SU-DHL-6 (cell line): ENCODE data around the gene NUFIP2.

Experiments
- H2AFZ ChIP-seq: fragments of 200-600 bp; sonication (generic); 2 replicates; pipeline ENCODE4 v1.6.1; 2014; ENCODE audit warnings: low read depth, mild to moderate bottlenecking, moderate library complexity, mixed read lengths, antibody characterized with exemption, low read length; ENCODE audit not compliant: severe bottlenecking
- H3F3A ChIP-seq: fragments of 200-600 bp; shearing (Covaris generic); 2 replicates; pipeline ENCODE4 v1.6.0; 2016; ENCODE audit warnings: antibody characterized with exemption, mild to moderate bottlenecking; ENCODE audit not compliant: insufficient read depth
- H3K27ac ChIP-seq: fragments of 200-600 bp; sonication (generic); 2 replicates; pipeline ENCODE4 v1.5.1; 2016; ENCODE audit warnings: low read depth, mild to moderate bottlenecking, low read length, moderate library complexity, mixed read lengths
- H3K27me3 ChIP-seq: fragments of 200-600 bp; sonication (generic), shearing (Covaris generic); 2 replicates; pipeline ENCODE4 v1.6.0; 2014; ENCODE audit warnings: mild to moderate bottlenecking, low read length
- H3K36me3 ChIP-seq: fragments of 200-600 bp; sonication (generic); 2 replicates; pipeline ENCODE4 v1.6.1; 2014; ENCODE audit warnings: mild to moderate bottlenecking, low read length, mixed read lengths
- H3K4me2 ChIP-seq: fragments of 300-600, 200-600 bp; shearing (Covaris generic), sonication (generic); 2 replicates; pipeline ENCODE4 v1.6.0; 2014; ENCODE audit warnings: low read length, low read depth, mild to moderate bottlenecking; ENCODE audit not compliant: poor library complexity, severe bottlenecking
- H3K4me3 ChIP-seq: fragments of 200-600 bp; sonication (generic); 2 replicates; pipeline ENCODE4 v1.5.1; 2014; ENCODE audit warnings: antibody characterized with exemption, low read length, mild to moderate bottlenecking, mixed read lengths; ENCODE audit not compliant: insufficient read depth, poor library complexity, severe bottlenecking
- H3K79me2 ChIP-seq: fragments of 200-600 bp; sonication (generic); 2 replicates; pipeline ENCODE4 v1.6.1; 2014; ENCODE audit warnings: mild to moderate bottlenecking, low read length, moderate library complexity; ENCODE audit not compliant: insufficient read depth
- H3K9ac ChIP-seq: fragments of 200-600 bp; sonication (generic); 2 replicates; pipeline ENCODE4 v1.7.0; 2014; ENCODE audit warnings: mild to moderate bottlenecking, low read length
- H3K9me2 ChIP-seq: fragments of 200-600 bp; sonication (generic); replicated peaks from 2 replicates; pipeline ENCODE4 v1.6.1; 2014; ENCODE audit warnings: low read length; ENCODE audit not compliant: insufficient read depth
- H3K9me3 ChIP-seq: fragments of 200-600 bp; sonication (generic); 2 replicates; pipeline ENCODE4 v1.6.1; 2014; ENCODE audit warnings: low read length, mixed read lengths; ENCODE audit not compliant: insufficient read depth
- H4K20me1 ChIP-seq: fragments of 200-600 bp; sonication (generic); 2 replicates; pipeline ENCODE4 v1.6.1; 2014; ENCODE audit warnings: low read depth, mild to moderate bottlenecking, antibody characterized with exemption, low read length, moderate library complexity, mixed read lengths
- CTCF ChIP-seq: fragments of 200-600 bp; sonication (generic); IDR thresholded peaks from one replicate; pipeline ENCODE4 v1.5.1; 2017; ENCODE audit warnings: antibody characterized with exemption, mild to moderate bottlenecking, low read length, moderate library complexity; ENCODE audit not compliant: insufficient read depth, poor library complexity, severe bottlenecking
- EZH2phosphoT487 ChIP-seq: fragments of 200-600 bp; sonication (generic), shearing (Covaris generic); conservative IDR thresholded peaks from 2 replicates; pipeline ENCODE4 v1.6.1; 2018; ENCODE audit warnings: mild to moderate bottlenecking, antibody characterized with exemption, low read length, moderate library complexity, mixed read lengths

Gene NUFIP2

DNA sequence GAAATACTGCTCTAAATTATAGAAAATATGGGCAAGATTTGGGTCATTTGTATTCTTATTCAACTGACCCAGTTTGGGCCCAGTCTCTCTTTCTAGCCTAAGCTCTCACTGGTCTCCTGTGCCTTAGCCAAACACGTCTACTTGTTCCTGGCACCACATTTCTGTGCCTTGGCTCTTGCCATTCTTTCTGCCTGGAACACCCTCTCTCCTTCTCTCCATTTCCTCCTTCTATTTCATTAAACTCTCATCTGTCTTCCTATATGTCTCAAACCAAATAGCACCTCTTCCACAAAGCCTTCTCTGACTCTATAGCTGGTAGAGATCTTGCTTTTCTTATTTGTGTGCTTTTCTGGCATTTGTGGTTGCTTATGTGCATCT lies 37.7 kb upstream of the NUFIP2 start:
- Histone ChIP-seq H2AFZ (no peak overlapping the region), H3K79me2 (no peaks in the 10 kb centered on the region), H3K27ac (no peak overlapping the region), H3K9me3 (no peaks in the 10 kb centered on the region), H3F3A (no peaks in the 10 kb centered on the region), H3K9ac (no peak overlapping the region), H3K9me2 (no peaks in the 10 kb centered on the region), H3K4me2 (no peak overlapping the region), H3K27me3 (no peaks in the 10 kb centered on the region), H3K36me3 (no peaks in the 10 kb centered on the region), H4K20me1 (no peaks in the 10 kb centered on the region), H3K4me3 (no peak overlapping the region)
- TF ChIP-seq CTCF: no peak
- TF ChIP-seq EZH2phosphoT487: no peak

- no peaks in the 10 kb centered on the region for H3K79me2 ChIP-seq
- no peak overlapping the region for H3K4me3 ChIP-seq
- H3K36me3 ChIP-seq: no peaks in the 10 kb centered on the region
- no peaks in the 10 kb centered on the region for H3F3A ChIP-seq
- no peaks in the 10 kb centered on the region for H3K9me3 ChIP-seq
- no peak overlapping the region for H3K4me2 ChIP-seq
- no peaks in the 10 kb centered on the region for H3K9me2 ChIP-seq
- H3K9ac ChIP-seq: no peak overlapping the region
- H3K27me3 ChIP-seq: no peaks in the 10 kb centered on the region
- no peaks in the 10 kb centered on the region for H4K20me1 ChIP-seq
- H2AFZ ChIP-seq: no peak overlapping the region
- H3K27ac ChIP-seq: no peak overlapping the region
- TF ChIP-seq CTCF (no peak), EZH2phosphoT487 (no peak)
These were observed 37.2 kb upstream of the NUFIP2 start for GRCh38 chr17:29331075-29331707.

DNA sequence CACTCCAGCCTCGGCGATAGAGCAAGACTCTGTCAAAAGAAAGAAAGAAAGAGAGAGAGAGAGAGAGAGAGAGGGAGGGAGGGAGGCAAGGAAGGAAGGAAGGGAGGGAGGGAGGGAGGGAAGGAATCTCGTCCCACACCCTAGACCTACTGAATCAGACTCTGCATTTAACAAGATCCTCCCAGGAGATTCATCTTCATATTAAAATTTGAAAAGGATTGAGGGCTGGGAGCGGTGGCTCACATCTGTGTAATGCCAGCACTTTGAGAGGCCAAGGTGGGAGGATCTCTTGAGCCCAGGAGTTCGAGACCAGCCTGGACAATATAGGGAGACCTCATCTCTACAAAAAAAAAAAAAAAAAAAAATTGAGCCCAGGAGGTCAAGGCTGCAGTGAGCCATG lies 33.5 kb upstream of the NUFIP2 start:
- Histone ChIP-seq H3K27ac (no peak overlapping the region), H3F3A (no peaks in the 10 kb centered on the region), H3K79me2 (no peaks in the 10 kb centered on the region), H3K4me2 (no peak overlapping the region), H3K27me3 (no peaks in the 10 kb centered on the region), H3K4me3 (no peak overlapping the region), H3K36me3 (no peaks in the 10 kb centered on the region), H3K9me3 (no peaks in the 10 kb centered on the region), H3K9ac (no peak overlapping the region), H2AFZ (no peak overlapping the region), H4K20me1 (no peaks in the 10 kb centered on the region), H3K9me2 (no peaks in the 10 kb centered on the region)
- no peak for TF ChIP-seq EZH2phosphoT487
- TF ChIP-seq CTCF: no peak
